Fibroblast of mammary gland (primary cell): ENCODE results near the gene SH3GL2.

Source experiments
- DNase-seq: peaks from one replicate; pipeline ENCODE4 v3.0.0-alpha.2; 2010; ENCODE audit warnings: low read depth
- H3K4me3 ChIP-seq: 2 replicates; pipeline ENCODE4 v1.5.1; 2011; ENCODE audit warnings: low read depth, mild to moderate bottlenecking, low read length, moderate library complexity; ENCODE audit not compliant: control insufficient read depth
- CTCF ChIP-seq: conservative IDR thresholded peaks from 2 replicates; pipeline ENCODE4 v1.5.1; 2011; ENCODE audit warnings: low read depth, low read length, inconsistent platforms; ENCODE audit not compliant: control insufficient read depth, insufficient read depth

SH3GL2 gene

DNA sequence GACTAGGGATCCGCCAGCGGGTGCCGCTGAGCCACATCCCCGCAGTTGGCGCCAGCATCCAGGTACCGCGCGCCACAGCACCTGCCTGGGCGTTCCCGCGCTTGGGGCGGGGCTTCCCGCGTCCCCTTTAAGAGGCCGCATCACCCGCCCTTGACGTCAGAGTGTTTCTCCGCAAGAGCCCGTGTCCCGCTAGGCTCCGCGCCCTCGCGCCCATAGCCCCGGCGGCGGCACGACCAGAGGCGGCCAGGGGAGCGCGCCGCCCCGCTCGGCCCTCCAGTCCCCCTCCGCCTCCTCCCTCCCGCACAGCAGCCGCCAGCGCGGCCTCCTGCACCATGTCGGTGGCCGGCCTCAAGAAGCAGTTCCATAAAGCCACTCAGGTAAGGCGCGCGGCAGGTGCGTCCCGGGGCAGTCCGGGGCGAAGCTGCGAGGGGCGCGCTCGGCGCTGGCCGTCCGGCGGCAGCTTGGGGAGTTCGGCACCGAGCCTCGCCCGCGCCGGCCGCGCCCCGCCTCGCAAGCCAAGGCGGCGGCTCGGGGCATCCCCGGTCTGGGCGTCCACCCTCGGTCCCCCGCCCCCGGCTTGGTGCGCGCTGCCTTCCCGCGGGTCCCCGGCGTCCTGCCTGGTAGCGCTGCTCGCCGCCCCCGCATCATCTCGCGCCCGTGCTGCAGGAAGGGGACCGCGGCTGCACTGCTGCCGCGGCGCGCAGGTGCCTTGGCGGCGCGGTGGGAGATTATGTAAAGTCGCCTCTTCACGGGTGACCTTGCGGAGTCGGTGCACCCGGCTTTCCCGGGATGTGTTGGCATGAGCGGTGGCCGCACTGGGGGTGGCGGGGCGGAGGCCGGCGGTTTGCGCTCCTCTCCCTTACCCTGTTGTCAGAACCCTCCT, at the start of gene SH3GL2:
Gene SH3GL2 (plus strand): TSS at position 156 of the 883 bp plus-strand sequence.
- DNase-seq: peak; percentile 15
- TF ChIP-seq CTCF: no peak
- peak within 1 kb of the TSS; percentile 21 for H3K4me3 ChIP-seq

DNA sequence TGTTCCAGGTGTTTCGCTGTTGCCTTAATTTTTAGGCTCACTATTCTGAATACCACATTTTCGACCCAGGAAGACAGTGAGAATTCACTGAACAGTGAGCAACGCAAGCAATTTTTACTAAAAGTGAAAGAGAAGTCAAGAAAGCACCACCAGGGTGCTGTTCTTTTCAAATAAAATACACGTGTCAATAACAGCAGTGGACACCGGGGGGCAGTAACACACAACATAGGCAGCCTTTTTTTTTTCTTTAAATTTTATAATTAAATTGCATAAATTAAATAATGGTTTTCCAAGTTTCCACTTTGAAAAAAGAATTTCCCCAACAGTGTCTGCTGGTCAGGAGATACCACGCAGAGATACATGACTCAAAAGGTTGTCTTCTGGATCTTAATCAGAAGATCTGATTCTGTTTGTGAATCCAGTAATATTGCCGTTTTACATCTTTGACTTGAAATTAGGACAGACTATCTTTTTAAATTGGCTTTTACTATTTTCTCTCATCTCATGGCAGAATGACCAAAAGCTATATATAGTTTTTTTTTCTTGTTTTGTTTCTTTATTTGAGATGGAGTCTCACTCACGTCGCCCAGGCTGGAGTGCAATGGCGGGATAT, 47.1 kb upstream of the SH3GL2 start:
- no peak overlapping the region for H3K4me3 ChIP-seq
- peak; percentile 56 for DNase-seq
- TF ChIP-seq CTCF: peak; percentile 70

DNA sequence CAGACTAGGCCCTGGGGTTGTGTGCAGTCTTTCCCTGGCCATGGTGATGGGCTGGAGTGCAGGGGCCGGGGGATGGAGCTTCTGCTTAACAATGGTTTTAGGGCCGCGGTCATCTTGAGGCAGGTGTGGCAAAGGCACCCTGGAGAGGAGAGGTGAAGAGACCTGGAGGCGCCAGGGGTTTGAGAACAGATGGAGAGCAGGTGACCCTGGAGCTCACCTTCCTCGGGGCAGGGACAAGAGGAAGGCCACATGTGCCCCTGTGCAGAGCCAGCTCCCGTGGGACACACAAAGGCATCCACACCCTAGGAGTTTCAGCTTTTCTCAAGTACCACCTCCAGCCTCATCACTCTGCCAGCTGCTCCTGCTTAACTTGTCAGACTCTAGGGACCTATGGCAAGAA, 46.4 kb upstream of the SH3GL2 start:
- DNase-seq: no peak
- no peak for TF ChIP-seq CTCF
- H3K4me3 ChIP-seq: no peak overlapping the region

DNA sequence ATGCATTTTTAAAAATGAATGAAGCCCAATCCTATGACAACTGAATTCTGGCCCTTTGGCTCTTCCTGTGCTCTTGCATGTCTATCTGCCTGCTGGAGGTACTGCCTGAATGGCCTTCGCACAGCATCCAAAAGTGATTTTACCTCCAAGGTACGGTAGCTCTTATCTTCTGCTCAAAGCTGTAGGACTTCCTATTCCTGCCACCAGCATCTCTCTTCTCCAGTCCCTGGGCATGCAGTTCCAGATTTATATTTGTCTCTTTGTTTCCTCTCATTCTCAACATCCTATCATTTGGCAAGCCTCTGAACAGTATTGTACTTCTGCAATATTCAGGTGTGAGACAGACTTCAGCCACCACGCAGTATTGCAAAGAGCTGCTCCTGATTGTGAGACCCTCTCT, 43.7 kb upstream of the SH3GL2 start:
- no peak for DNase-seq
- no peak overlapping the region for H3K4me3 ChIP-seq
- no peak for TF ChIP-seq CTCF

DNA sequence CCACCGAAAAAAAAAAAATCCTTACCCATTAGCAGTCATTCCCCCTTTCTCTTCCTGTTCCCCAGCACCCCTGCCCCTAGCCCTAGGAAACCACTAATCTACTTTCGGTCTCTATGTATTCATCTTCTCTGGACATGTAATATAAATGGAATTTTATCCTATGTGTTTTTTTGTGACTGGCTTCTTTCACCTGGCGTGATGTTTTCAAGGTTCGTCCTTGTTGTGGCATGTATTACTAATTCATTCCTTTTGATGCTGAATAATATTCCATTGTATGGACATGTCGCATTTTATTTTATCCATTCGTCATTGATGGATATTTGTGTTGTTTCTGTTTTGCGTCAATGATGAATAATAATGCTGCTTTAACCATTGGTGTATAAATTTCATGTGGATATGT, 42.8 kb upstream of the SH3GL2 start:
- no peak for DNase-seq
- no peak for TF ChIP-seq CTCF
- H3K4me3 ChIP-seq: no peak overlapping the region

- no peak for DNase-seq
- no peak for TF ChIP-seq CTCF
- no peak overlapping the region for H3K4me3 ChIP-seq
Observed at GRCh38 chr9:17551023-17551422, 27.8 kb upstream of the SH3GL2 start.
